Measurements from ENCODE around the gene KCNH4. TPM values are rescaled to one million over a fixed set of nuclear protein-coding genes. Genes with fewer than 3 reads are reported as not detected.

KCNH4 gene
- total and polyA plus RNA-seq, 9 of the 15 experiments (the other 6 are each of a cell fraction or from before 2014, with no cell fraction given), result 0.10 to 1.8 (median 0.50) TPM

GRCh38 chr17:42142371-42142896 lies 38.5 kb downstream of the KCNH4 start:
- H3K9ac ChIP-seq (ENCODE audit: insufficient read depth in 1 of 2, low read depth in 2 of 2, low read length in 2 of 2), result 0 out of 4 replicates have a peak overlapping the region, but pooled peaks of 1 of the 2 experiments have one; percentile 54
- no peak overlapping the region for H2AFZ ChIP-seq (ENCODE audit: low read depth, low read length)
- 92% methylated on average over 7 of the region's 7 CpGs for WGBS (ENCODE audit: insufficient coverage, low coverage, missing lambda C conversion rate)
- H3K36me3 ChIP-seq (ENCODE audit: control insufficient read depth, insufficient read depth, low read length), result peaks cover 70% of the 10 kb centered on the region; the same call in 2 of the 3 replicates
- H3K27ac ChIP-seq (ENCODE audit: extremely low read depth, low read depth, low read length), result no peak overlapping the region
- H3K79me2 ChIP-seq (ENCODE audit: control insufficient read depth, insufficient read depth, low read length), result peaks cover 73% of the 10 kb centered on the region
- DNase-seq (ENCODE audit: extremely low read depth in 1 of 4, low spot score in 3 of 4) (no peak), FAIRE-seq (no peak), ATAC-seq (no peak)
- H3K4me1 ChIP-seq (replicated peaks in 1 of 2; ENCODE audit: control insufficient read depth in 2 of 2, insufficient read depth in 2 of 2, low read length in 2 of 2), result 0 out of 5 replicates have a peak, but pooled peaks cover 0 to 3% of the 10 kb centered on the region in 2 experiments
- H4K20me1 ChIP-seq (replicated peaks; ENCODE audit: control insufficient read depth, insufficient read depth, low read length), result peaks cover 18% of the 10 kb centered on the region; the same call in 1 of the 2 replicates
- intact Hi-C loops (cut with micrococcal nuclease) (no loop called here), in situ Hi-C loops (cut with MboI) (no loop called here)
- no peak overlapping the region for H3K4me3 ChIP-seq
- BruUV-seq (replicated peaks), result no TSS peak
- H3K27me3 ChIP-seq (ENCODE audit: control insufficient read depth in 2 of 2, insufficient read depth in 2 of 2, low read length in 2 of 2), result no peaks in the 10 kb centered on the region
- TF ChIP-seq MEF2A (IDR thresholded peaks at IDR 0.05; ENCODE audit: control insufficient read depth, low read depth, low read length) (no peak), ZNF507 (tag; conservative IDR thresholded peaks at IDR 0.05) (no peak), POLR2AphosphoS5 (IDR thresholded peaks at IDR 0.05; ENCODE audit: control insufficient read depth, insufficient read depth, low read depth, low read length) (no peak), ZBTB40 (IDR thresholded peaks at IDR 0.05) (no peak), ZBTB40 (CRISPR knock-in tag; IDR thresholded peaks at IDR 0.05) (no peak)
- ChIA-PET POLR2A (interaction anchor here (0.6 to 1.6 kb wide), 5 partner anchors 9 to 111 kb away, joined by 3 to 6 read pairs (median 3); partner anchors contain the start of gene GHDC), CTCF (ENCODE audit: low intra/inter-chr PET ratio) (no interaction called here)
- no peaks in the 10 kb centered on the region for H3K9me1 ChIP-seq (ENCODE audit: control insufficient read depth, insufficient read depth, low read length)
- H3K9me3 ChIP-seq (replicated peaks; ENCODE audit: control insufficient read depth, insufficient read depth, low read depth, low read length), result no peaks in the 10 kb centered on the region
- H3K4me2 ChIP-seq (ENCODE audit: insufficient read depth, low read length), result no peak overlapping the region

All from K562 (cell line).